Dedifferentiated amniotic fluid mesenchymal stem cell (primary cell): ENCODE data around the gene EMC9.

Experiments used
- DNase-seq: peaks from one replicate; pipeline ENCODE4 v3.0.0-alpha.2; 2016; ENCODE audit errors: extremely low spot score

Gene EMC9

GRCh38 chr14:24177041-24177825 is 35.8 kb upstream of the EMC9 start:
- DNase-seq, result no peak

DNA sequence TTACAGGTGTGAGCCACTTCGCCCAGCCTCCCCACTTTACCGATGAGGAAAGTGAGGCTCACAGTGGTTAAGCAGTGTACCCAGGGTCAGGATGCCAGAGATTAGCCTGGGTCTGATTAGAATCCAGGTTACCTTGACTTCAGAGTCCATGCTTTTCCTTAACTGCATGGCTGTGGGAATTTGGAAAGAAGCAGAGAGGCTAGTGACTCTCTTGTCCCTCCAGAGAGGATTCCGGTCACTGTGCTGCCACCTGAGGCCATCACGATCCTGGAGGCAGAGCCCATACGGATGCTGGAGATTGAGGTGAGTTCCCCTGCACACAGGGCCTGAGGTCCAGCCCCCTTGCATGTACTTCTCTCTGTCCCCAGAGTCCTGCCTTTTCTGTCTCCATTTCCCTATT is 35.2 kb upstream of the EMC9 start:
- no peak for DNase-seq

DNA sequence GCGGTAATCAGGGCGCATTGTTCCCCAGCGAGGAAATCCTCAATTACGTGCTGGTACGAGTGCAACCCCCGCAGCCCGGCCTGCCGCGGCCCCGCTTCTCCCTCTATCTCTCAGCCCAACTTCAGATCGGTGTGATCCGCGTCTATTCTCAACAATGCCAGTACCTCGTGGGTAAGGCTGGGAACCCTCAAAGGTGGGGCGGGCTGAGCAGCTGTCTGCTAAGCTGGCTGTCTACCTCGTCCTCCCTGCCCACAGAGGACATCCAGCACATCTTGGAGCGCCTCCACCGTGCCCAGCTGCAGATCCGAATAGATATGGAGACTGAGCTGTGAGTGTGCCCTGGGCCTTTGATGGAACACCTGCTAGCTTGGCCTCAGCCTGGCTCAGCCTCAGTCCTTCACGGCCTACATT is 31.5 kb upstream of the EMC9 start:
- no peak for DNase-seq

- DNase-seq, result no peak
Measured at GRCh38 chr14:24172261-24172860, 31.0 kb upstream of the EMC9 start.

DNA sequence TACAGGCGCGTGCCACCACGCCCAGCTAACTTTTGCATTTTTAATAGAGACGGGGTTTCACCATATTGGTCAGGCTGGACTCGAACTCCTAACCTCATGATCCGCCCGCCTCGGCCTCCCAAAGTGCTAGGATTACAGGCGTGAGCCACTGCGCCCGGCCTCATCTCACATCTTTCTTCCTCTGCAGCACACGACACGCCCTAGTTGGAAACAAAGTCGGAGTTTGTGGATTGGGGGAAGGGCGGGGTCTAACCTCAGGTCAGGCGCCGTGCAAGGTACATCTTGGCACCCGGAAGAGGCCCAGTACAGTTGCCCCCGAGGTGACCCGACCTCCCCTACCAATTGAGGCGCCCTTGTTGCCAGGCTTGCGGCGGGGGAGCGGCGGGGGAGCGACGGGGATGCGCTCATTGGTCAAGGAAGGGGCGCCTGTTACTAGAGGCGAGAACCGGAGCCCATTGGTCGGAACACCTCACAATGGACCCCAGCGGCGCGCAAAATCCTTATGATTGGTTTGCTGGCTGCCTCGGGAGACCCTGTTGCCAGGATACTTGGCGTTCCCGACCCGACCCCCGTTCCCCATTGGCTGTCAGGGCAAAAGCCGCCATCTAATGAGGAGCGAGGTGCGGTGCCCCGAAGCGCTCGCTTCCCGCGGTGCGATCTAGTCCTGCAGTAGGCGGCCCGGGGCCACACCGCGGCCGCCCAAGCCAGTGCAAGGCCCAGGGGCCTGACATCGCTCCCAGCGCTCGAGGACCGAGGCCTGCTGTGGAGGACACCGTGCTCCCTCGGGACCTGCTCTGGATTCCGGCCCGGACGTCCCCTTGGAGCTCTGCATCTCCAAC is 30.2 kb upstream of the EMC9 start, which contains the start of gene REC8:
TSS of gene REC8 (plus strand) at position 659 of the 839 bp plus-strand sequence. CDS start 473 bp downstream, outside the sequence.
- DNase-seq, result no peak

DNA sequence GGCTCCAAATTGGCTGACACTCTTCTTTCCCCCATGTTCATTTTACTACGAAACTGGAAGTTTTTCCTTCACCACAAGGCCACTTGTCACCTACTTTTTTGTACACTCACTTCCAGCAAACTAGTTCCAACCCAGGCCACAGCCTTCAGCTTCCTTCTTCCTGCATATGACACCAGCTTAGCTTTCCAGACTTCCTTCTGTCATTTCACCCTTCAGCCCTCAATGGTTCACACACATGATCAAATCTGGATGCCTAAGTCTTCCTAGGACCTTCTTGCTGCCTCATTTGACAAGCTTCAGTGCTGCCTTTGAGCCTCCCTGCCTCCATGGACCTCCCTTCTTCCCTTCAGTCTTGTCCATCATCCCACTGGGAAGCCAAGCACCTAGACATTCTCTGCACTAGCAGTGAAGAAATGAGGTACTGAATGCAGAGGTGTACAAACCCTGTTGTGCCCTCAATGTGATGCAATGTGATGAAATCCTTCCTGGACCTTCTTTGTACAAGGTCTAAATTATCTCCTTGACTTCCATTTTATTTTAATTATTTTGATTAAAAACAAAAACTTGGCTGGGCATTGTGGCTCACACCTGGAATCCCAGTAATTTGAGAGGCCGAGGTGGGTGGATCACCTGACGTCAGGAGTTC is 26.2 kb upstream of the EMC9 start:
- no peak for DNase-seq

DNA sequence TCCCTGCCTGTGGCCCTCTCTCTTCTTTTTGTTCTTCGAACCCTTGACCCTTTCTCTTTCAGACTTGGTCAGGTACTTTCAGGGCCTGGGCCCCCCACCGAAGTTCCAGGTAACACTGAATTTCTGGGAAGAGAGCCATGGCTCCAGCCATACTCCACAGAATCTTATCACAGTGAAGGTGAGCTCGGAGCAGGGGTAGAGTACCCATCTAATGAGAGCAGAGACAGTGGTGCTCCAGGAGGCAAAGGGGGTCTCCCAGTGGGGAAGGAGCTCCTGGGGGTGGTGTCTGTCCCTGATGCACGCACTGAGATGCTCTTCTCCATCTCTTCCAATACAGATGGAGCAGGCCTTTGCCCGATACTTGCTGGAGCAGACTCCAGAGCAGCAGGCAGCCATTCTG is 24.4 kb upstream of the EMC9 start:
- no peak for DNase-seq

DNA sequence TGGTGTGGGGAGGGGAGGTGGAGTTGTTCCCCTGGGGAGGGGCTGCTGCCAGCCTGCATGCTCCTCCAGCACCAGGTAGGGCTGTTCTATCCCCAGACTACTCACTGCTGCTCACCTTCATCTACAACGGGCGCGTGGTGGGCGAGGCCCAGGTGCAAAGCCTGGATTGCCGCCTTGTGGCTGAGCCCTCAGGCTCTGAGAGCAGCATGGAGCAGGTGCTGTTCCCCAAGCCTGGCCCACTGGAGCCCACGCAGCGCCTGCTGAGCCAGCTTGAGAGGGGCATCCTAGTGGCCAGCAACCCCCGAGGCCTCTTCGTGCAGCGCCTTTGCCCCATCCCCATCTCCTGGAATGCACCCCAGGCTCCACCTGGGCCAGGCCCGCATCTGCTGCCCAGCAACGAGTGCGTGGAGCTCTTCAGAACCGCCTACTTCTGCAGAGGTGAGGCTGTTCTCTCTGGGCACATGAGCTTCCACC is 23.2 kb upstream of the EMC9 start:
- no peak for DNase-seq

DNA sequence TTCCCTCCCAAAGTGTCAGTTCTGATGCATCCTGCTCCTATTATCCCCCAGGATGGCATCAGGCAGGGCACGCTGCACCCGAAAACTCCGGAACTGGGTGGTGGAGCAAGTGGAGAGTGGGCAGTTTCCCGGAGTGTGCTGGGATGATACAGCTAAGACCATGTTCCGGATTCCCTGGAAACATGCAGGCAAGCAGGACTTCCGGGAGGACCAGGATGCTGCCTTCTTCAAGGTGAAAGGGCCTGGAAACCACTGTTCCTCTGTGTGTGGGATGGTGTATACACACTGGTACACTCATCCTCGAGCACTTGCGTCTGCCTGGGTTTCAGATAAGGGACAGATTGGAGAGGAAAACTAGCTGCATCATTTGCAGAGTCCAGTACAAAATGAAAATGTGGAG is 20.7 kb upstream of the EMC9 start:
- DNase-seq, result no peak

DNA sequence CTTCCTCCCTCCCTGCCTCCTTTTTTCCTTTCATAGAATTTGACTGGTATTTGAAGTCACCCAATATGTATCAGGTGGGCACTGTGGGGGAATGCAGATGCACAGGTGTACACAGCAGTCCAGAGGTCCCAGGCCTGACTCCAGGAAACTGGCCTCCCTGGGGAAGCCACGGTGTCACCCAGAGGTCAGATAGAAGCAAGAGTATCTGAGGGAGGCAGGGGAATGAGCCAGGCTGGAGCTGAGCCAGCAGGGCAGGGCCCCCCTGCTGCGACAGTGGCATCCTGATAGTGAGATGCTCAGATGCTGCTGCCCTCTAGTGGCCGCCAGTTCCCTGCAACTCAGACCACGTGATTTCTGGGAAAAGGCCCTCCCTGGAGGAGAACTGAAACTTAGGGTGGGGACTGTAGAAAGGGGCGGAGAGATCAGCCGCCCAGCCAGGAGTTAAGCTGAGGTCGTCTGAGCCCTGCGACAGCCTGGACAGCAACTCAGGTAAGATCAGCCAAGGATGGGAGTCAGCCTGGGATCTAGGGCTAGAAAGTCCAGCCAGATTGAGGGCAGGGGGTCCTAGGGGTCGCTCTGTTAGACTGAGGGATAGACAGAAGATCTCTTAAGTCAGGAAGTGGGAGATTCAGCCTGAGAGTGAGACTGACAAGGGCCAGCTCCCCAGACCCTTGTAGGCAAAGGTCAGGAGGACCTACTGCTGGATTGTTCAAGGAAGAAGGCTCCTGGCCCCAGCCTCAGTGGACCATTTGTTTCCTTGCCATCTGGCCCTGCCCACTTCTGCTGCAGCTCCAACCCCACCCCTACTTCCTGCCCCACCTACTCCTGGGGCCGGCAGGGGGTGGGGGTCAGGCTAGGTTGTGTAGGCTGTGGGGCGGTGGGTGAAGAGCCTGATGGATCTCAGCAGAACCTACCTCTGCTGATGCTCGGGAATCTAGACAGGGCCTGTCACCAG is 19.7 kb upstream of the EMC9 start, which contains the start of gene IRF9:
TSS of gene IRF9 (plus strand) at position 416 of the 955 bp plus-strand sequence. CDS start 880 bp downstream, outside the sequence.
- DNase-seq, result peak; percentile 86

GRCh38 chr14:24160499-24160849 is 19.1 kb upstream of the EMC9 start:
- no peak for DNase-seq

GRCh38 chr14:24159777-24160498 is 18.5 kb upstream of the EMC9 start:
- DNase-seq, result no peak

GRCh38 chr14:24157331-24157730 is 15.9 kb upstream of the EMC9 start:
- no peak for DNase-seq

DNA sequence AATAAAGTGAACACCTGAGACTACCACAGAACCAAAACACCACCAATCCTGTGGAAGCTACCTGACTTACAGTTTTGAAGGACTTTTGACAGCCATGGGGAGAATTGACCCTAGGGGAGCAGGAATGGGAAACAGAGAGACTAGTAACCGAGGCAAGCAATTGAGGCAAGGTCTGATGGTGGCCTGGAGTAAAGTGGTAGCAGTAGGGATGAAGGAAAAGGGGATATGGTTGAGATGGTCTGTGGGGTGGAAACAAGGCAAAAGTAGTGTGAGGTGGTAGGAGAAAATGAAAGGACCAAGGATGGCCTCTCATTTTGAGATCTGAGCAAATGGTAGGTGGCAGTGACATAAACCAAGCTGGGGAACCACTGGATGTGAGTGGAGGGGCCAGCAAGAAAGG is 15.4 kb upstream of the EMC9 start:
- no peak for DNase-seq

- no peak for DNase-seq
Measured at GRCh38 chr14:24155100-24155499, 13.7 kb upstream of the EMC9 start.

- no peak for DNase-seq
Measured at GRCh38 chr14:24151404-24152080, 10.2 kb upstream of the EMC9 start.

DNA sequence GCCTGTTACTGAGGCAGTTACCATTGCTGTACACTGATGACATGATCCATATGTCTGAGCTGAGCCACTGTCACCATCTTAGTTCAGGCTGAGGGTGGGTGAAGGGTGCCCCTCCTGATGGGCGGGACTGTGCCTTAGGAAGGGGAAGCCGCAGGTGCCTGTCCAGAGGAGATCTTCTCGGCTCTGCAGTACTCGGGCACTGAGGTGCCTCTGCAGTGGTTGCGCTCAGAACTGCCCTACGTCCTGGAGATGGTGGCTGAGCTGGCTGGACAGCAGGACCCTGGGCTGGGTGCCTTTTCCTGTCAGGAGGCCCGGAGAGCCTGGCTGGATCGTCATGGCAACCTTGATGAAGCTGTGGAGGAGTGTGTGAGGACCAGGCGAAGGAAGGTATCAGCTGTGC is 9.6 kb upstream of the EMC9 start:
- DNase-seq, result no peak

DNA sequence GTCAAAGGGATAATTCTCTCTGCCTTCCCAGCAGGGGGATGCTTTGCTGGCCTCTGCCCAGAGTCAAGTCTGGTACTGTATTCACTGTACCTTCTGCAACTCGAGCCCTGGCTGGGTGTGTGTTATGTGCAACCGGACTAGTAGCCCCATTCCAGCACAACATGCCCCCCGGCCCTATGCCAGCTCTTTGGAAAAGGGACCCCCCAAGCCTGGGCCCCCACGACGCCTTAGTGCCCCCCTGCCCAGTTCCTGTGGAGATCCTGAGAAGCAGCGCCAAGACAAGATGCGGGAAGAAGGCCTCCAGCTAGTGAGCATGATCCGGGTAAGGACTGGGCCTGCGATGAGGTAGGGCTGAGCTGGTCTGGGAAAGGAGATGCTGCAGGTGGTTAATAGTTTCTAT is 9.2 kb upstream of the EMC9 start:
- no peak for DNase-seq

- no peak for DNase-seq
Measured at GRCh38 chr14:24150061-24150460, 8.7 kb upstream of the EMC9 start.
